Endothelial cell of umbilical vein (primary cell): ENCODE measurements around the gene CASP3. TPM values are rescaled to one million over a fixed set of nuclear protein-coding genes. Genes with fewer than 3 reads are reported as not detected.
A peak's percentile ranks its signal among the peaks of the same experiment; 100 is the strongest.
"Not testable (repeated sequence)": the region's sequence is repeated elsewhere in the genome, so short reads cannot be mapped to it uniquely, and the experiment has no call there.

Experiments
- BruUV-seq: library from RNA; stranded (reverse); fragments of 400-500 nt; replicated peaks from 2 replicates; lab custom pipeline; 2021; lab: Mats Ljungman, UMichigan
- CTCF ChIA-PET: fragments of 300-600, 350-600 bp; sonication (Branson Sonifier 250); formaldehyde crosslinking; loops from one replicate; lab custom pipeline; 2021; ENCODE audit warnings: antibody characterized with exemption, inconsistent platforms; lab: Charles Lee
- POLR2A ChIA-PET: fragments of 300-600, 350-600 bp; sonication (Branson Sonifier 250); formaldehyde crosslinking; loops from one replicate; lab custom pipeline; 2021; ENCODE audit warnings: antibody characterized with exemption, inconsistent platforms; lab: Charles Lee
- DNase-seq: peaks from one replicate; pipeline ENCODE4 v3.0.0-alpha.2; 2011; ENCODE audit warnings: low read depth, low spot score
- FAIRE-seq: peaks from 2 replicates; lab custom pipeline; 2011; peaks lifted over from hg19 to GRCh38; lab: Jason Lieb, UNC
- H2AFZ ChIP-seq: 2 replicates; pipeline ENCODE4 v1.6.0; 2012; ENCODE audit warnings: low read depth, low read length, control low read depth, inconsistent platforms
- H3K27ac ChIP-seq: 2 replicates; pipeline ENCODE4 v1.5.1; 2011; ENCODE audit warnings: low read depth, mild to moderate bottlenecking, control low read depth, low read length, moderate library complexity; ENCODE audit not compliant: insufficient read depth
- H3K27me3 ChIP-seq, 2 experiments: 2 replicates each; pipeline versions ENCODE4 v1.6.0 to v1.6.1; 2011; ENCODE audit warnings: low read length in 2 of 2, mixed read lengths in 1 of 2; ENCODE audit not compliant: control insufficient read depth in 2 of 2, insufficient read depth in 2 of 2
- H3K36me3 ChIP-seq, 2 experiments: 2 replicates in 1 of 2; 3 replicates in 1 of 2; pipeline ENCODE4 v1.5.1; 2011; ENCODE audit warnings: low read length in 2 of 2, mild to moderate bottlenecking in 1 of 2, moderate library complexity in 1 of 2; ENCODE audit not compliant: control insufficient read depth in 2 of 2, insufficient read depth in 2 of 2; ENCODE audit errors: extremely low read depth in 1 of 2
- H3K4me1 ChIP-seq: 3 replicates; pipeline ENCODE4 v1.5.1; 2011; ENCODE audit warnings: mild to moderate bottlenecking, low read length; ENCODE audit not compliant: control insufficient read depth, insufficient read depth; ENCODE audit errors: extremely low read depth
- H3K4me2 ChIP-seq: 2 replicates; pipeline ENCODE4 v1.6.1; 2011; ENCODE audit warnings: low read length, control low read depth, mixed read lengths; ENCODE audit not compliant: insufficient read depth
- H3K4me3 ChIP-seq, 3 experiments: fragments of 200-600 bp in 1 of 3; sonication (generic), shearing (Covaris generic) in 1 of 3; replicated peaks in 1 of 3; 2 replicates each; pipeline ENCODE4 v1.5.1; 2011 to 2016; ENCODE audit warnings: control low read depth in 3 of 3, low read length in 3 of 3, mild to moderate bottlenecking in 2 of 3, inconsistent platforms in 1 of 3, low read depth in 1 of 3, moderate library complexity in 1 of 3; ENCODE audit not compliant: insufficient read depth in 1 of 3
- H3K79me2 ChIP-seq: 2 replicates; pipeline ENCODE4 v1.6.0; 2012; ENCODE audit warnings: low read length, inconsistent platforms; ENCODE audit not compliant: control insufficient read depth, insufficient read depth
- H3K9ac ChIP-seq: replicated peaks from 2 replicates; pipeline ENCODE3; 2011; ENCODE audit warnings: low read length, control low read depth; ENCODE audit not compliant: insufficient read depth; ENCODE audit errors: extremely low read depth
- H3K9me1 ChIP-seq: replicated peaks from 3 replicates; pipeline ENCODE4 v1.6.0; 2011; ENCODE audit warnings: mild to moderate bottlenecking, low read length; ENCODE audit not compliant: control insufficient read depth, insufficient read depth; ENCODE audit errors: extremely low read depth
- H3K9me3 ChIP-seq: replicated peaks from 2 replicates; pipeline ENCODE4 v1.5.1; 2012; ENCODE audit warnings: low read length, inconsistent platforms; ENCODE audit not compliant: control insufficient read depth, insufficient read depth
- H4K20me1 ChIP-seq: replicated peaks from 2 replicates; pipeline ENCODE3; 2011; ENCODE audit warnings: mild to moderate bottlenecking, low read length; ENCODE audit not compliant: control insufficient read depth, insufficient read depth; ENCODE audit errors: extremely low read depth
- EZH2 ChIP-seq: IDR thresholded peaks from 2 replicates; pipeline ENCODE4 v1.6.1; 2012; ENCODE audit warnings: borderline replicate concordance, low read depth, mild to moderate bottlenecking, moderate library complexity, low read length, inconsistent platforms; ENCODE audit not compliant: severe bottlenecking
- FOS ChIP-seq: IDR thresholded peaks from 2 replicates; pipeline ENCODE4 v1.6.1; 2011; ENCODE audit warnings: mild to moderate bottlenecking, low read length, moderate library complexity, borderline replicate concordance; ENCODE audit not compliant: insufficient read depth
- GATA2 ChIP-seq: IDR thresholded peaks from 2 replicates; pipeline ENCODE4 v1.7.0; 2011; ENCODE audit warnings: low read depth, mild to moderate bottlenecking, moderate library complexity, mixed read lengths, low read length; ENCODE audit not compliant: insufficient read length, insufficient read depth
- JUN ChIP-seq: IDR thresholded peaks from 2 replicates; pipeline ENCODE4 v1.6.1; 2011; ENCODE audit warnings: borderline replicate concordance, low read depth; ENCODE audit not compliant: insufficient read length, insufficient read depth
- MYC ChIP-seq: IDR thresholded peaks from one replicate; pipeline ENCODE4 v1.6.1; 2011; ENCODE audit warnings: mild to moderate bottlenecking, low read depth, low read length
- POLR2A ChIP-seq: IDR thresholded peaks from 2 replicates; pipeline ENCODE4 v1.6.1; 2012; ENCODE audit warnings: low read depth, mild to moderate bottlenecking, control low read depth, low read length
- POLR2AphosphoS5 ChIP-seq: IDR thresholded peaks from 2 replicates; pipeline ENCODE4 v1.6.1; 2012; ENCODE audit warnings: low read depth, mild to moderate bottlenecking, control low read depth, low read length, moderate library complexity; ENCODE audit not compliant: insufficient read depth
- dilution Hi-C: fragments of 300-500 bp; cut with MboI; formaldehyde crosslinking; loops from one replicate; pipeline ENCODE4 v1.15.0; 2019; ENCODE audit warnings: low sequenced_read_pairs; ENCODE audit not compliant: extremely low pct_ligation_motif_present
- intact Hi-C: fragments of 100-400 bp; cut with micrococcal nuclease; formaldehyde crosslinking; loops from one replicate; pipeline ENCODE4 v1.10.0; 2022
- polyA plus RNA-seq, 4 experiments: library from polyadenylated mRNA; depleted of rRNA in 3 of 4; stranded (reverse) in 3 of 4; unstranded in 1 of 4; fragments of >200 nt; gene quantifications; 2 replicates each; pipeline versions ENCODE4 v1.2.1 to v1.2.3, GENCODE V29; 2011 to 2012; ENCODE audit warnings: missing spikeins in 1 of 4
- total RNA-seq: library from RNA; stranded (reverse); gene quantifications from 2 replicates; pipeline ENCODE4 v1.2.3, GENCODE V29; 2021
- TF ChIP-seq, protein P1 (sequence below): IDR thresholded peaks from 2 replicates; pipeline ENCODE4 v1.6.1; 2011; ENCODE audit not compliant: insufficient read depth, insufficient read length
- TF ChIP-seq, protein P2 (sequence below), 2 donors: IDR thresholded peaks; 1 replicate in 1 of 2; 2 replicates in 1 of 2; pipeline ENCODE4 v1.5.1; 2011; ENCODE audit warnings: low read length in 2 of 2, mild to moderate bottlenecking in 2 of 2, moderate library complexity in 2 of 2, control low read depth in 1 of 2, inconsistent platforms in 1 of 2, low read depth in 1 of 2; ENCODE audit not compliant: insufficient read depth in 1 of 2; ENCODE audit errors: extremely low read depth in 1 of 2

CASP3 gene
- total and polyA plus RNA-seq, 2 donors (not counting 3 experiments of a cell fraction or from before 2014, with no cell fraction given), result 26.0 to 54.5 TPM

DNA sequence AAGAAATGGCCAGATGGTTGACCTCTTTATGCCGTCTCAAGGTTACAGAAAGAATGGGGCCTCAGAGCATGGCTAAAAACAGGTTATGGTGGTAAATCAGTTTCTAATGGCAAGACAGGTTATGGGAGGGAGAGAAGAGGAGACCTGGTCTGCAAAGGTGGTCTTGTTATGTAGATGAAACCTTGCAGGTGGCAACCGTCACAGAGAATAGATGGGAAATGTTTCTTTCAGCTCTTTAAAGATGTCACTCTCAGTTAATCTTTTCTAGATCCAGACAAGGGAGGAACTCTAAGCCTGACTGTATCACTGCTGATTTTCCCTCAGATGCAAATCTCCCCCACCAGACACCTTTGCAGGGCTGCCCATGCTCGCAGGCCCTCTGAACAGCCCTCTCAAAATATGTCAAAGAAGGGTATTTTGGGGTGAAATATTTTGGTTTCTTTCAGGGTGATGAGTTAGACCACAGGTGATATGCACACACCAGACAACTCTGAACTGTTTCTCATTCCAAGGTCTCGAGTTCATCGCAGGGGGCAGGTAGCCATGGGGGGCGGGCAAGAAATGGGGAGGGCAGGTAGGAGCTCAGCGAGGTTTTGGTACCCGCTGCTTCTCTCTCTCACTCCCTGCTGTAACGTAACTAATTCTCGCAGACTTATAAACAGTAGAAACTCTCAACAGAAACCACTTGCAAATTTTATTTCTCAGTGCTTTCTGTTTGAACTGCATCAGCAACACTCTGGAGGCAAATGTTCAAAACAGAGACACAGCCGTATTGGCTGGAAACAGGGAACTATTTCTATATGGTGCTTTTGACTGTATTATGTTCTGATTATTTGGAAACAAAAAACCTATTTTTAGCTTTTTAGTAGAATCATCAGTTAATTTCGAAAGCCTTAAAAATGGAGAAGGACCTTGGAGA, 32.4 kb downstream of the CASP3 start:
- H2AFZ ChIP-seq, result no peak overlapping the region
- H3K27me3 ChIP-seq, result no peaks in the 10 kb centered on the region
- no peaks in the 10 kb centered on the region for H4K20me1 ChIP-seq
- no peak for DNase-seq
- no TSS peak for BruUV-seq
- no peaks in the 10 kb centered on the region for H3K9me3 ChIP-seq
- H3K4me1 ChIP-seq, result no peaks in the 10 kb centered on the region
- dilution Hi-C loops, result no loop called here
- ChIA-PET CTCF (interaction anchor here (1.7 kb wide), 1 partner anchor 17 kb away, joined by 3 read pairs; no protein-coding TSS in a partner anchor), POLR2A (no interaction called here)
- H3K4me2 ChIP-seq, result no peak overlapping the region
- H3K9ac ChIP-seq, result no peak overlapping the region
- no peaks in the 10 kb centered on the region for H3K79me2 ChIP-seq
- no peak overlapping the region for H3K27ac ChIP-seq
- no peaks in the 10 kb centered on the region for H3K36me3 ChIP-seq
- no peaks in the 10 kb centered on the region for H3K9me1 ChIP-seq
- no peak overlapping the region for H3K4me3 ChIP-seq
- FAIRE-seq, result peak; percentile 31
- TF ChIP-seq GATA2 (no peak), EZH2 (no peak), POLR2A (no peak), POLR2AphosphoS5 (no peak), FOS (no peak), MYC (no peak), JUN (no peak)
- TF ChIP-seq, protein P1, sequence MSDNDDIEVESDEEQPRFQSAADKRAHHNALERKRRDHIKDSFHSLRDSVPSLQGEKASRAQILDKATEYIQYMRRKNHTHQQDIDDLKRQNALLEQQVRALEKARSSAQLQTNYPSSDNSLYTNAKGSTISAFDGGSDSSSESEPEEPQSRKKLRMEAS, result no peak
- TF ChIP-seq, protein P2, sequence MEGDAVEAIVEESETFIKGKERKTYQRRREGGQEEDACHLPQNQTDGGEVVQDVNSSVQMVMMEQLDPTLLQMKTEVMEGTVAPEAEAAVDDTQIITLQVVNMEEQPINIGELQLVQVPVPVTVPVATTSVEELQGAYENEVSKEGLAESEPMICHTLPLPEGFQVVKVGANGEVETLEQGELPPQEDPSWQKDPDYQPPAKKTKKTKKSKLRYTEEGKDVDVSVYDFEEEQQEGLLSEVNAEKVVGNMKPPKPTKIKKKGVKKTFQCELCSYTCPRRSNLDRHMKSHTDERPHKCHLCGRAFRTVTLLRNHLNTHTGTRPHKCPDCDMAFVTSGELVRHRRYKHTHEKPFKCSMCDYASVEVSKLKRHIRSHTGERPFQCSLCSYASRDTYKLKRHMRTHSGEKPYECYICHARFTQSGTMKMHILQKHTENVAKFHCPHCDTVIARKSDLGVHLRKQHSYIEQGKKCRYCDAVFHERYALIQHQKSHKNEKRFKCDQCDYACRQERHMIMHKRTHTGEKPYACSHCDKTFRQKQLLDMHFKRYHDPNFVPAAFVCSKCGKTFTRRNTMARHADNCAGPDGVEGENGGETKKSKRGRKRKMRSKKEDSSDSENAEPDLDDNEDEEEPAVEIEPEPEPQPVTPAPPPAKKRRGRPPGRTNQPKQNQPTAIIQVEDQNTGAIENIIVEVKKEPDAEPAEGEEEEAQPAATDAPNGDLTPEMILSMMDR (IDR thresholded peaks at IDR 0.05; ENCODE audit: extremely low read depth in 1 of 2, insufficient read depth in 1 of 2, low read depth in 1 of 2, low read length in 2 of 2), result no peak
- intact Hi-C loops, result no loop called here

DNA sequence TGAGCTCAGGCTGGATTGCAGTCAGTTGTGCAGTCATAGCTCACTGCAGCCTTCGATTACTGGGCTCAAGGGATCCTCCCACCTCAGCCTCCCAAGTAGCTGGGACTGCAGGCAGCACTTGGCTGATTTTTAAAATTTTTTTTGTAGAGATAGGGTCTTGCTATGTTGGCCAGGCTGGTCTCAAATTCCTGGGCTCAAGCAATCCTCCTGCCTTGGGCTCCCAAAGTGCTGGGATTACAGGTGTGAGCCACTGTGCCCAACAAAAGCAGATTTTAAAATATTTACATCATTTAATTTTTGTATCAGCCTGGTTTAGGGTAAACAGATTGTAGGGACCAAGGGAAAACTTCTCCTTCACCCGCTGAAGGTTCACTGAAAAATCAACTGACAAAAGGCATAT, 33.1 kb downstream of the CASP3 start:
- H3K9ac ChIP-seq, H3K9me3 ChIP-seq, POLR2A ChIA-PET, H3K36me3 ChIP-seq, H3K27me3 ChIP-seq, DNase-seq, FAIRE-seq, H3K9me1 ChIP-seq, H3K4me2 ChIP-seq, intact Hi-C loops, H3K27ac ChIP-seq, H2AFZ ChIP-seq, BruUV-seq, dilution Hi-C loops, CTCF ChIA-PET, H4K20me1 ChIP-seq, H3K4me3 ChIP-seq, H3K4me1 ChIP-seq, H3K79me2 ChIP-seq: not testable (repeated sequence)
